ENCODE data around the gene CXCL1.

CXCL1 gene

DNA sequence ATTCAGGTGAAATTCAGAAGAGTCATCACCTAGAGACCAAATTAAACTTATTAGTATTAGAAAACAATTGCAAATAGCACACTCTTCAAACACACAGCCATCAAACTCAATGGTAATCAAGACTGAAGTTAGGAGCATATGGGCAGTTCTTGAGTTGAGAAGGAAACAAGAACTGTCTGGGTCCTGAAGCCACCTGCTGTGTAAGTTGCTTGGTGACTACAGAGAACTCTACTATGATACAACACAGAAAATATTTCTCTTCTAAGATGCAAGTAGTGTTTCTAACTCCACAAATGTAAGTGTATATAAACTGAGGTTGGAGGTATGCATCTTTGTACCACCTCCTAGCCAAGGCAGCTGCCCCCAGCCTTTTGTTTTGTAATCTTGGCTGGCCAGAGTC is 16.4 kb upstream of the CXCL1 start:
- FAIRE-seq, result no peak

DNA sequence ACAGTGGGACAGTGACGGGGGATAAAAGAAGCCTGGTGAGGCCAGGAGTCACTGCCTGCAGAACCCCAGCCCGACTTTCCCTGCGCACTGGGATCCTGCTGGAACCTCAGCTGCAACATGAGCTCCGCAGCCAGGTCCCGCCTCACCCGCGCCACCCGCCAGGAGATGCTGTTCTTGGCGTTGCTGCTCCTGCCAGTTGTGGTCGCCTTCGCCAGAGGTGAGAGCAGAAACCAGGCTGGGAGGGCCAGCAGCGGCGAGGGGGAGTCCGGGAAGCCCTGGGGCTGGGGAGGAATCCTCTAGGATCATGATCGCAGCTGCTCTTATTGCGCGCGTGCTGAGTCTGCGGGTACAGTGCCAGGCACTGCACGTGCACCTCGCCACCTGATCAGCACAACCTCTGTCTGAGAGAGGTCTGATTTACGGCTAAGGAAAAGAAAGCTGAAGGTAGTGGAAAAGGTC is 15.9 kb upstream of the CXCL1 start, which contains the start of gene PF4V1:
PF4V1 (plus strand) TSS at position 51 of the 459 bp plus-strand sequence; CDS start at position 118, 67 bp downstream.
- no peak for FAIRE-seq

DNA sequence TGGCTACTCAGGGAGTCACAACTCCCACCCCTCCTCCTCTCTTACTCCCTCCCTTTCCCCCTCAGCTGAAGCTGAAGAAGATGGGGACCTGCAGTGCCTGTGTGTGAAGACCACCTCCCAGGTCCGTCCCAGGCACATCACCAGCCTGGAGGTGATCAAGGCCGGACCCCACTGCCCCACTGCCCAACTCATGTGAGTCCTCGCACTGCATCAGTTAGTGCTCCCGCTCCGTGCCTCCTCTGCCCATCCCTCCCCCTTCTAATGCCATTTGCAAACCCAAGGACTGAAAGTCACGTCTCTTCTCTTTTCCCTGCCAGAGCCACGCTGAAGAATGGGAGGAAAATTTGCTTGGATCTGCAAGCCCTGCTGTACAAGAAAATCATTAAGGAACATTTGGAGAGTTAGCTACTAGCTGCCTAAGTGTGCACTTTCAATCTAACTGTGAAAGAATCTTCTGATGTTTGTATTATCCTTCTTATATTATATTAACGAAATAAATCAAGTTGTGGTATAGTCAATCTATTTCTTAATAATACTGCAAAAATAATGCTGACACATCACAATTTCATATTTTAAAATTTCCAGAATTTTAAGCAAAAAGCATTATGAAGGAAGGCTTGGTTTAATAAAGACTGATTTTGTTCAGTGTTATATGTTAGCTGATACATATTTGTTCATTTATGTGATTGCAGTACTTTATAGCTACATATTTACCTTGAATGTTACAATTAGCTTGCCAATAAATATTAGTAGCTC is 15.3 kb upstream of the CXCL1 start:
- FAIRE-seq, result no peak

DNA sequence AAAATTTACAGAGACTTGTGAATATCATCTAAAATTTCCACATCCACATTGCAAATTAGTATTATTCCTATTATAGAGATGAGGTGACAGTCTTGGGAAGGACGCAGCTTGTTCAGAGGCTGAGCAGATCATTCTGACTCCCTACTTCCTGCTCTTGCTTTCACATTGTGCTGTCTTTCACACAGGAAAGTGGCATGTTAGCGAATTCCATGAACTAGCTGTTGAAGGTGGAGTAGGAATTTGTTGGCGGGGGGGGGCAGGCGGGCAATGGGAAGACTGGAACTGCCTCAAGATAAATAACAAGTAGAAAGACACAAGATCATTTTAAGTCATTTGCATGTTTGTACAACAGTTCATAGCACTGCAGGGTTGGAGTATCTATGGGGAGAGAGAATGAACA is 13.8 kb upstream of the CXCL1 start:
- no peak for FAIRE-seq

DNA sequence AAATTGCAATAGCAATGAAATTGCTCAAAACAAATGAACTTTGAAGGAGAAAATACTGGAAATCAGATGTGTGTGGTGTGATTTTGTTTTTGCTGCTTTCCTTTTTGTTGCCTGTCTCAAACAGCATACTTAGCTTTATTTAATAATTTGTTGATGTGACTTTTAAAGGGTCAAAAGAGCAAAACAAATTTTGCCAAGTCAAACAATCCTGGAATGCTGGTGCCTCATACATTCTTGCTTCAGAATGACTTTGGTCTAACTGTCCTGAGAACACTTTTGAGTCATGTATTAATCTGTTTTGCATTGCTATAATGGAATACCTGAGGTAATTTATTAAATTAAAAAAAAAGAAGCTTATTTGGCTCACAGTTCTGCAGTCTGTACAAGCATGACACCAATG is 12.7 kb upstream of the CXCL1 start:
- FAIRE-seq, result no peak

DNA sequence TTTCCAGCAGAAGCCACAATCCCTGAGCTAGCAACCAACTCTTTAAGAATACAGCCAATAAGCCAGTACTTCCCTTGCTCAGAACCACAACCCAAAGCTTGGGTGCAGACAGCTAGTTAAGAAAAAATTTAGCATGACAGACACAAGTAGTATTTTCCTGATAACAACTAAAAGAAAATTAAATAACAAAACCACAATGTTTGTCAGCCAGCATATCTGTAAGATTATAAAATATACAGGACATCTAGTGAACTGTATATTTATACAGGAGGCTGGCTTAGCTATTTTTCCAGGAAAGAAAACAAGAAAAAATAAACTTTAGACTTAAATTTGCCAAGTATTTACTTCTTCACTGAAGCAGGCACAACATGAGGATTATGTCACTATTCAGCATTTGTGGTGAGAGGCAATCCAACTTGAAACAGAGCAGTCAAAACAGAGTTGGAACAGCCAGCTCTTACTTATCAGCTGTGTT is 9.5 kb upstream of the CXCL1 start:
- no peak for FAIRE-seq

DNA sequence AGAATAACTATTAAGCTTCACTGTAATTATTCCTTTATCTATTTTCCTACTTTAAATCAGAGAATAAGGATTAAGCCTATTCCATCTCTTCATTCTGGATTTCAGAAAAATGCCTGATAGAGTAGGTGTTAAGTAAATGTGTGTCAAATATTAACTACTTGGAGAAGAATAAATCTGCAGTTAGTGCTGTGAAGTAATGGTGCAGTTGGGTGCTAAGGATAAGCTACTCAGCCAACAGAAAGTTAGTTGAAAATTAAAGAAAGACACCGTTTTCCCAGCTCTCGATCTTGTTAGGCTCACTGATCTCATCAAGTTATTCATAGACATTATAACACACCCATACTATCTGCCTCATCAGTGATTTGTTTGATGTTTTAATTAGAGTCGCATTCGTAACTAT is 9.0 kb upstream of the CXCL1 start:
- FAIRE-seq, result no peak

DNA sequence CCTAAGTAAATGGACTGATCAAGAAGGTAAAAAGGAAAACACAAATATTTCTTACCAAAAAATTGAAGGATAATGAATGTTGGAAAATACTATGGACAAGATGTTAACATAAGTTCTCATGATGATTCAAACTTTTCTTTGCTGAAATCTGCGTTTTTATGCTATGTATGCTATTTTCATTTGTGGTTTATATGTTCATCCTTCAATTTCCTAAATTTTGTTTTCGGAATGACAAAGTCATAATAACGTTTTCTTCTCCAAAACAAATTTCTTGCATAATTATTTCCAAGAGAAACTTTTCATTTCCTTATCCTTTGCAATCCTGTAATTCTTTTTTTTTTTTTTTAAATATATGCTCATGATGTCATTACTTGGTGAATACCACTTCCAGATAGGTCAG is 8.3 kb upstream of the CXCL1 start:
- no peak for FAIRE-seq

DNA sequence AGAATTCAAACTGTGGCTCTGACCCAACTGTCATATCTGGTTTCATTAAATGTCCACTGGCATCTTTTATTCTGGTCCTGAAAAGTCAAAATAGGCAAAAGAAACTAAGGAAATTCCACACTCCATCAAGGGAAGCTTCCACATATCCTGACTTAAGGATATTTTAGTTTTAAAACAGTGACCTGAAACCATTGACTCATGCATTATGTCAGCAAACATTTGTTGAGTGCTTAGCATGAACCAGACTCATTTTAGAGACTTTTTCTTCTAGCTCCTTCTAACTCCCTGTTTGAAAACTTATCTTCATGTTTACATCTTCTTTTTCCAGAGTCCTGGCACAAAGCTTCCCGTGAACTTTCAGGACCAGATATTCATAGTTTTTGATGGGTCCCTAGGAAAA is 6.9 kb upstream of the CXCL1 start:
- FAIRE-seq, result no peak

DNA sequence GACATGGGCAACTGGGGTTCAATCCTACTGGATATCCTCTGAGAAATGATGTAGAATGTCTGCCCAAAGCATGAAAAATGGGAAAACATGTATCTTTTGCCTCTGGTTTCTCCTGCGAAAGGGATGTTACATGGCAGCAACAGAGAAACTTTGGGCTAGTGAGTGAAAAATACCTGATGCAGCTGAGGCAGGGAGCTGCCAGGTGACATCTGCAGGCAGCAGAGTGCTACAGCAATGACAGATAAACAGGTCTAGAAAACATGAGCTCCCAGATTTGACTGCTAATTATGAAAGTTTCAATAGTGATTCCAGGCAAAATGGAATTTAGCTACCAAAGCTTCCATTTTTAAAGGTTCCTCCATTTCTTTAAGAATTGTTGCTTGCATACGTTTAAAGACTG is 4.8 kb upstream of the CXCL1 start:
- no peak for FAIRE-seq

DNA sequence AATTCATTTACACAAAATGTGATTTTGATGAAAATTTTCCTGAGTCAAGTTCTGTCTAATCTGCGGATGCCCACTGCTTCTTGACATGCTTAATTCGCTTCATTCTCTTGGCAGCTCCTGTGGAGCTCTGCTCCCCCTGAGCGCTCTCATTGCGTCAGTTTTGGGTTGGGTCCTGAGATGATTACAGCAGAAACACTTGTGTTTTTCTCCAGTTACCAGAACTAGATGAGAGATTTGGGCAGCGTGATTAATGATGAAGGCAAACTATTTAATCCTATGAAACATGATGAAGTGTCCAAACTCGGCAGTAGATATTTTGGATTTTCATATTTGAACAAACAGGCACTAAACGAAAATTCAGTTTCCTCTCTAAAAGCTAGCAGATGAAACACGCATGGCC is 4.2 kb upstream of the CXCL1 start:
- no peak for FAIRE-seq

DNA sequence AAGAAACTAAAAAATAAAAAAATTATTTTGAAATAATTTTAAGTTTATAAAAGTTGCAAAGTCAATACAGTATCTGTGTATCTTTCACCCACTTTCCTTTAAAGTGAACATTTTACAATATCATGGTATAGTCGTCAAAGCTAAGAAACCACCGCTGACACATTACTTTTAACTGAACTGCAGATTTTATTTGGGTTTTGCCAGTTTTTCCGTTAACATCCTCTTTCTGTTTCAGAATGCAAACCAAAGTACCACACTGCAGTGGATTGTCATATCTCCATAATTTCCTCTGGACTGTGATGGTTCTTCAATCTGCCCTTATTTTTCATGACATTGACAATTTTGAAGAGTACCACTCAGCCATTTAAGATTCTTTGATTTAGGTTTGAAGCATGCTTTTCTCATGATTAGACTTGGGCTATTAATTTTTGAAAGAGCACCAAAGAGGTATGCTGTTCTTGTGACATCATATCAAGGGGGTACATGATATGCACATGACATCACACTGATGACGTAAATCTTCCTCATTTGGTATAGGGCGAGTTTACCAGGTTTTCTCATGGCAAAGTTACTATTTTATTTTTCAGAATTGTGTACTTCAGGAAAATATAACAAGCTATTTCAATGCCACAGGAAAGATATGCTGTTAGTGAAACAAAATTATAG is 3.6 kb upstream of the CXCL1 start:
- no peak for FAIRE-seq

DNA sequence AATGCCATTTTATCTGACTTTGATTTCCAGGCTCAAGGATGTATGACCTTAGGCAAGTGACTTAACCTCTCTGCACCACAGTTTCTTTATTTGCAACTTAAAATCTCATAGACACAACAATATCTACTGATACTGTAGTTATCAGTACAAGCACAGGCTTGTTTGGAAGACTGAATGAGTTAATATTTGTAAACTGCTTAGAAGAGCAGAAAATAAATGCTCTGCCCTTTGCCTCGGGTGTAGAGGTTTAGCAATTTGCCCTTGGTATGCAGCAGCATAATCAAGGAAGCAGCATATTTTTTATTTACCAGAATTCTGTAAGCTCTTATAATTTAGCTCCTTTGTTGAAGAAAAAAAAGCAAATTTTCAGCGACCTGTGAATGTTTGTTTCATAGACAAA is 2.9 kb upstream of the CXCL1 start:
- no peak for FAIRE-seq

DNA sequence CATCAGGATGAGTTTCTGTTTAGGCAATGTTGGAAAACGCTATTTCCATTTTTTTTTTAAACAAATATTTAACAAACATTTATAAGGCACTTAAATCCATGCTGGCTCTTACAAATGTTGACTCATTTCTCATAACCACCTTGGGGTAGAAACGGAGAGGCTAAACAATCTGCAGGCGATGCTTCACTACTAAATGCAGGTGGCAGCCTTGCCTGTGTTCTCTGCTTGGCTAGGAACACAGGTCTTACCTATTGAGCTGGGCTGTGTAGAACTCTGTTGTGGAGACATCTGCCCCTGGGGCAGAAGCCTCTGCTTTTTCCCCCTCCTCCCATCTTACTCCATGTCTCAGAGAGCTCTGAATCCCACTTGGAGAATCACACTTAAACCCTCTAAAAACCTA is 1.4 kb upstream of the CXCL1 start:
- FAIRE-seq, result no peak

DNA sequence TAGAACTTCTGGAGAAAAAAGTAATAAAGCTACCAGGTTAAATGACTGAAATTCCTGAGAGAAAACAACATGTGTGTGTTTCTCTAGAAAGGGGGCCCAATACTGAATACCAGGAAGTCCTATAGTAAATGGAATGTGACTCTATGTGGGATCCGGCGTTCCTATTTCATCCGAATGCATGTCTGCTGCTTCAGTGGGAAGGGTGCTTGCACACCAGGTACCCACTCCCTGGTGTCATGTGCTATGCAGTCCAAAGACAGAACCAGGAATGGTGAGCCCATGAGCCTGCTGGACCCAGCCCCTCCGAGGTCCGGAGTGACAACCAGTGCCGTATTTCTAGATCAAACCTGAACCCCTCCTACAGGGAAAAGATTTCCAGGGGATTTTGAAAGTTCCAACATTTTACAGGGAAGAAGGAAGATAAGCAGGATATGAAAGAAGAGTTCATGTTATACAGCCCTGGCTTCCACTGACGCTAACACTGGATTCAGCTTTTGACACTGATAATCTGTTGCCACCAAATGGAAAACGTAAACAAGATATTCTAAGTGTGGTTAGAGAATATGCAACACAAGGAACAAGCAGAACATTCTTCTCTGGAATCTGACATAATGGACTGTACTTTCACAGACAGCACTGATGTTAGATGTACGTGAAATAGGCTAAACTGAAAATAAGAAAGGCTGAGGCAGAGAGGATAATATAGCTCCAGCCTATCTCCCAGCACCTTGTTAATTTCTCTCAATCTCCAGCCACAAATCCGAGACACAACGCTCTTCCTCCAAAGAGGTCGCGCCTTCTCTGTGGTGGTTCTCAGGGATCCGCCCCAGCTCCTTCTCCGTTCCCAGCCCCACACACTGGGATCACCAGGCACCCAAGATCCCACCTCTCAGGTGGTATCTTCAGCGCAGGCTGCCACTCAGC is 725 bp upstream of the CXCL1 start:
- no peak for FAIRE-seq

DNA sequence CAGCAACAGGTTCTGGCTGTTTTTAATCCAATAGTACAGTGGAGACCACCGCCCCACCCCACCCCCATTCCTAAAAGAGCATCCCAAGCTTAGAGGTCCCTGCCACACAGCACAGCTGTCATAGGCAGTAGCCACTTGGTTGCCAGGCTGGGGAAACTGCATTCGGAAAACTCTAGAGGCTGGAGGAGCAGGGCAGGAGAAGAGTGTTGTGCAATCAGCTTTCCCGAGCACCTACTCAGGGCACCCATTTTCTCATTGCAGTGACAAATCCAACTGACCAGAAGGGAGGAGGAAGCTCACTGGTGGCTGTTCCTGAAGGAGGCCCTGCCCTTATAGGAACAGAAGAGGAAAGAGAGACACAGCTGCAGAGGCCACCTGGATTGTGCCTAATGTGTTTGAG is 1.1 kb downstream of the CXCL1 start:
- FAIRE-seq, result no peak

DNA sequence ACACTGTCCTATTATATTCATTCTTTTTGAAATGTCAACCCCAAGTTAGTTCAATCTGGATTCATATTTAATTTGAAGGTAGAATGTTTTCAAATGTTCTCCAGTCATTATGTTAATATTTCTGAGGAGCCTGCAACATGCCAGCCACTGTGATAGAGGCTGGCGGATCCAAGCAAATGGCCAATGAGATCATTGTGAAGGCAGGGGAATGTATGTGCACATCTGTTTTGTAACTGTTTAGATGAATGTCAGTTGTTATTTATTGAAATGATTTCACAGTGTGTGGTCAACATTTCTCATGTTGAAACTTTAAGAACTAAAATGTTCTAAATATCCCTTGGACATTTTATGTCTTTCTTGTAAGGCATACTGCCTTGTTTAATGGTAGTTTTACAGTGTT is 1.6 kb downstream of the CXCL1 start:
- FAIRE-seq, result no peak

DNA sequence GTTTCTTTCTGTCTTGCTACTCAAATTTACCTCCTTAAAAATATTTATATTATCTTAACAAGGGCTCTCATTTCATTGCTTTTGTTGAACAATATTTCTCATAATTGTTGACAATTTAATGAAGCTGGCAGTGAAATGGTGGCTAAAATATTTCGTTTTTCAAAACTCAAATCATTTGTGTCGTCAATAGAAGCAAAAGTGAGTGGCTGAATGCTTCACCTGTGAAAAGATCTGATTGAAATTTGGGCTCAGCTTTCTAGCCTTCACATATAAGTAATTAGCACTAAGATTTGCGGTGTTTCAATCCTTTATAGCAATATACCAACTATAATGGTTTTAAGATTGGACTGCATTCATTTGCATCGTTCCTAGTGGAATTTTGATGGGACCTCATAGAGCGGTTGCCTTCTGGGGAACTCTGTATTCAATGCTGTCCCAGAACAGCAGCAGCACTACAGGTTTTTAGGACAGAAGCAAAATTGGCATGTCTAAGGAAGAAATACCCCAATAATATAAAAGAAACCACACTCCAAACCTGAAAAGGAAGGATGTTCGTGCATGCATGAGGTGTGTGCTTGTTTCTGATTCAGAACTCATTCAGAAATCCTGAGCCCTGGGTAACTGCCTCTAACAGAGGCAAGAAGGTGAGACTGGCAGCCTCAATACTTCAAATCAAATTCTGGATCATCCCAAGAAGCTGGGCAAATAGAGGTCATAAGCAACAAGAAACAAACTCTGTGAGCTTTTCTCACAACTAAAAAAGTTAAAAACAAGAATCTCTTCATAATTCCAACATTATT is 2.5 kb downstream of the CXCL1 start:
- no peak for FAIRE-seq

DNA sequence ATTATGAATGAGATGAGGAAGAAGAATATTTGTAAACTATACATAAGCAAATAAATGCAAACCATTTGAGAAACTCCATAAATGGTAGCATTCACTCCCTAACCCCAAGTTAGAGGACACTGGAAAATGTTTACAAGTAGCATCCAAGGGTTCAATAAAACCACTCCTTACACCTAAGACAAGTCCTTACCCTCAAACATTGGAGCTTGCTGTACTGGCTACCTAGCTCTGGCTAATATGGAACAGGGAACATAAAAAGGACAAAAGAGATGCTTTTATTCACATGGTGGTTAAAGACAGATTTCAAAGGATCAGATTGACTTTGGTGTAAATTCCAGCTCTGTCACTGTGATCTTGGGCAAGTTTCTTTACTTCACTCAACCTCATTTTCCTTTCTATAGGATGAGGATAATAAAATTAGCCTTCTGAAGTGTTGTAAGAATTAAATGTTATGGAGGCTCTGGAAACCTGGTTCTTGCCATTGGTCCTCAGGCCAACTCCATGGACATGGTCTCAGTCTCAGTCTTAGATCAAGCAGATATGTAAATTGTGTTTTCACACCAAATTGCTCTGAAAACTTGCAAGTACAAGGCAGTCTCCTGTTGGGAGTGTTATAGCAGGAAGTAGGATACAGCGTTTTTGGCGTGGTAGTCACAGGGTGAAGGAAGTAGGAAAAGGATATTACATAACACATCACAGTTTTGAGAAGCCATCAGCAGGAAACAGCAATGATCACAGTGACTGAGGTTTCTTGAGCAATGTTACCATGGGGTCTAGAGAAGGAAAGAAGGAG is 3.3 kb downstream of the CXCL1 start:
- FAIRE-seq, result no peak

DNA sequence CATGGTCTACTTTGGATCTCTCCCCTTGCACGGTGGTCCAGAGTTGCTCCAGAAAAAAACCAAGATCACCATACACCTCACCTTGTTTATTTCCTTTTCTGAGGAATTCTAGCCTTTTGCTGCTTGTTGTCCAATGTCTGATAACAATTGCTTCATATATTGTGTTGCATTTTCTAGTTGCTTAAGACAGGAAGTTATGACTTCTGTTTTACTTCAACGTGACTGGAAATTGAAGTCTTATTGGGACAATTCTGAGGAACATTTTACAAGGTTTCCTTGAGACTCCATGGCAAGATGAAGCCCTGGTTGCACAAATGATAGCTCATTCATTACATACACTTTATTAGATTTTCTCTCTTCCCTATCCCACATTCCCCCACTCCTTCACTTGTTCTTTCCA is 5.2 kb downstream of the CXCL1 start:
- no peak for FAIRE-seq

DNA sequence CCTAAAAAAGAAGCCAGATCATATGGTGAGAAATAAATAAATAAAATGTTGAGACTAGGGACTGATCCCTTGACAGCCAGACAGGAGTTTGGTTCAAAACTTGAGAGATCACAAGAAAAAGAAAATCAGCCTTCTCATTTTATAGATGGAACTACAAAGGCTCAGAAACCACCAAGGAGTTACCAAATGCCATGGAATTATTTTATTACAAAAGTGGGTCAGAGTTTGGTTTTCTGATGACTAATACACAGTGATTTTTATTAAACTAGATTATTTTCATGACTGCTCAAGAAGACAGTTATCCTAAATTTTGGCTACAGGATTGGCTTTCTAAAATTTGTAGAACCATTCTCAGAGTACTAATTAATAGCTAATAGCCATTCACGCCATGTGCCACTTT is 6.2 kb downstream of the CXCL1 start:
- FAIRE-seq, result no peak

DNA sequence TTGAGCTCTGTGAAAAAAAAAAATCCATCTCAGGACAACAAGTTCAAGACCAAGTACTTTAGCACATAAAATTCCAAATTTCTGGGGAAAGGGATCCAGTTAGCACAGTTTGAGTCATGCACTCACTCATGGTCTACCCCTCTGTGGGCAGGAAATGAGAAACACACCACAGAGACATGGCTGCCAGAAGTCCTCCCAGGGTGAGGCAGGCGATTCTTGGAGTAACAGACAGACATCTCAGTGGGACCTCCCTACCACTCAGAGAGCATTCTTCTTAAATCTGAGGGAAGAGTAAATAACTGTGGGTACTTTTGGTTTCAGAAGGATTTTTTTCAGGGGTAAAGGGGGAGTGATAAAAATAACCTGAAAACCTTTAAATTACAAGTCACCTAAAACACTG is 14.1 kb downstream of the CXCL1 start:
- no peak for FAIRE-seq

All from islet of Langerhans (tissue), 1 donor.